Measurements from ENCODE around the gene CAPSL.
"Not testable (repeated sequence)": the region's sequence is repeated elsewhere in the genome, so short reads cannot be mapped to it uniquely, and the experiment has no call there.

CAPSL gene

GRCh38 chr5:35938568-35939227 lies at the start of gene CAPSL:
CAPSL (minus strand) TSS chr5:35938622; CDS start chr5:35921120, 17,502 bp downstream.
- H3K4me3 ChIP-seq (ENCODE audit: low read depth, low read length, poor library complexity, severe bottlenecking), result no peak within 1 kb of the TSS
- H3K9ac ChIP-seq (ENCODE audit: low read length), result no peak within 1 kb of the TSS
- no peak within 1 kb of the TSS for H3K27ac ChIP-seq (ENCODE audit: low read depth, low read length, poor library complexity, severe bottlenecking)
- no peaks in the 10 kb centered on the region for H4K20me1 ChIP-seq (ENCODE audit: insufficient read depth, low read length)
- no peaks in the 10 kb centered on the region for H3K36me3 ChIP-seq (ENCODE audit: insufficient read depth, low read length)
- TF ChIP-seq EZH2 (IDR thresholded peaks at IDR 0.05; ENCODE audit: borderline replicate concordance, low read length), result no peak
- TF ChIP-seq, protein P1, sequence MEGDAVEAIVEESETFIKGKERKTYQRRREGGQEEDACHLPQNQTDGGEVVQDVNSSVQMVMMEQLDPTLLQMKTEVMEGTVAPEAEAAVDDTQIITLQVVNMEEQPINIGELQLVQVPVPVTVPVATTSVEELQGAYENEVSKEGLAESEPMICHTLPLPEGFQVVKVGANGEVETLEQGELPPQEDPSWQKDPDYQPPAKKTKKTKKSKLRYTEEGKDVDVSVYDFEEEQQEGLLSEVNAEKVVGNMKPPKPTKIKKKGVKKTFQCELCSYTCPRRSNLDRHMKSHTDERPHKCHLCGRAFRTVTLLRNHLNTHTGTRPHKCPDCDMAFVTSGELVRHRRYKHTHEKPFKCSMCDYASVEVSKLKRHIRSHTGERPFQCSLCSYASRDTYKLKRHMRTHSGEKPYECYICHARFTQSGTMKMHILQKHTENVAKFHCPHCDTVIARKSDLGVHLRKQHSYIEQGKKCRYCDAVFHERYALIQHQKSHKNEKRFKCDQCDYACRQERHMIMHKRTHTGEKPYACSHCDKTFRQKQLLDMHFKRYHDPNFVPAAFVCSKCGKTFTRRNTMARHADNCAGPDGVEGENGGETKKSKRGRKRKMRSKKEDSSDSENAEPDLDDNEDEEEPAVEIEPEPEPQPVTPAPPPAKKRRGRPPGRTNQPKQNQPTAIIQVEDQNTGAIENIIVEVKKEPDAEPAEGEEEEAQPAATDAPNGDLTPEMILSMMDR (IDR thresholded peaks at IDR 0.05; ENCODE audit: low read length), result no peak
- H3K4me1 ChIP-seq (ENCODE audit: insufficient read depth, low read length, severe bottlenecking), result no peaks in the 10 kb centered on the region
- no peaks in the 10 kb centered on the region for H3K27me3 ChIP-seq (ENCODE audit: insufficient read depth, low read length)
- no peaks in the 10 kb centered on the region for H3K9me2 ChIP-seq (ENCODE audit: low read depth, low read length)
- no peak within 1 kb of the TSS for H3K4me2 ChIP-seq (ENCODE audit: low read length)
- H3K9me3 ChIP-seq (ENCODE audit: low read length), result no peaks in the 10 kb centered on the region
- H3F3A ChIP-seq (ENCODE audit: insufficient read depth, low read length), result no peaks in the 10 kb centered on the region
- no peaks in the 10 kb centered on the region for H3K79me2 ChIP-seq (ENCODE audit: insufficient read depth, low read length)
- no peak within 1 kb of the TSS for H2AFZ ChIP-seq (ENCODE audit: low read length)

GRCh38 chr5:35987776-35988175 lies 49.4 kb upstream of the CAPSL start:
- H3K4me1 ChIP-seq (ENCODE audit: insufficient read depth, low read length, severe bottlenecking), result no peaks in the 10 kb centered on the region
- H3K4me3 ChIP-seq (ENCODE audit: low read depth, low read length, poor library complexity, severe bottlenecking), result no peak overlapping the region
- 0 out of 2 replicates have a peak, but pooled peaks cover 5% of the 10 kb centered on the region for H3K27me3 ChIP-seq (ENCODE audit: insufficient read depth, low read length)
- H3K36me3 ChIP-seq (ENCODE audit: insufficient read depth, low read length), result no peaks in the 10 kb centered on the region
- H3K9me2 ChIP-seq (ENCODE audit: low read depth, low read length), result no peaks in the 10 kb centered on the region
- H3K9ac ChIP-seq (ENCODE audit: low read length), result no peak overlapping the region
- no peak overlapping the region for H3K4me2 ChIP-seq (ENCODE audit: low read length)
- H3K79me2 ChIP-seq (ENCODE audit: insufficient read depth, low read length), result no peaks in the 10 kb centered on the region
- TF ChIP-seq EZH2 (IDR thresholded peaks at IDR 0.05; ENCODE audit: borderline replicate concordance, low read length), result no peak
- TF ChIP-seq, protein P1 (IDR thresholded peaks at IDR 0.05; ENCODE audit: low read length), result no peak
- H4K20me1 ChIP-seq (ENCODE audit: insufficient read depth, low read length), result no peaks in the 10 kb centered on the region
- H3K9me3 ChIP-seq (ENCODE audit: low read length), result no peaks in the 10 kb centered on the region
- no peaks in the 10 kb centered on the region for H3F3A ChIP-seq (ENCODE audit: insufficient read depth, low read length)
- H2AFZ ChIP-seq (ENCODE audit: low read length), result no peak overlapping the region
- no peak overlapping the region for H3K27ac ChIP-seq (ENCODE audit: low read depth, low read length, poor library complexity, severe bottlenecking)

DNA sequence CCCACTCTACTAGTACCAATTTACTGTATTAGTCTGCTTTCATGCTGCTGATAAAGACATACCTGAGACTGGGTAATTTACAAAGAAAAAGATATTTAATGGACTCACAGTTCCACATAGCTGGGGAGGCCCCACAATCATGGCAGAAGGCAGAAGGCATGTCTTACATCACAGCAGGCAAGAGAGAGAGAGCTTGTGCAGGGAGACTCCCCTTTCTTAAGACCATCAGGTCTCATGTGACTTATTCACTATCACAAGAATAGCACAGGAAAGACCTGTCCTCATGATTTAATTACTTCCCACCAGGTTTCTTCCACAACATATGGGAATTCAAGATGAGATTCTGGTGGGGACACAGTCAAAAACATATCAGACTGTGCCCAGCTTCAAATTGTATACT lies 41.3 kb upstream of the CAPSL start:
- H3K4me2 ChIP-seq (ENCODE audit: low read length), result no peak overlapping the region

DNA sequence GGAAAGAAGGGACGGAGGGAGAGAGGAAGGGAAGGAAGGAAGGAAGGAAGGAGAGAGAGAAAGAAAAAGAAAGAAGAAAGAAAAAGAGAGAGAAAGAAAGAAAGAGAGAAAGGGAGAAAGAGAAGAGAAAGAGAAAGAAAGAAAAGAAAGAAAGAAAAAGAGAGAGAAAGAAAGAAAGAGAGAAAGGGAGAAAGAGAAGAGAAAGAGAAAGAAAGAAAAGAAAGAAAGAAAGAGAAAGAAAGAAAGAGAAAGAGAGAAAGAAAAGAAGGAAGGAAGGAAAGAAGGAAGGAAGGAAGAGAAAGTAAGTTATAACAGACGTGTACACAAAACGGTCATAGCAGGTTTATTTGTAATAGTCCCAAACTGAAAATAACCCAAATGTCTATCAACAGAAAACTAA lies 38.4 kb upstream of the CAPSL start:
- H2AFZ ChIP-seq (ENCODE audit: low read length); H3K9ac ChIP-seq (ENCODE audit: low read length); H3K9me3 ChIP-seq (ENCODE audit: low read length); H3K27ac ChIP-seq (ENCODE audit: low read depth, low read length, poor library complexity, severe bottlenecking); H3K36me3 ChIP-seq (ENCODE audit: insufficient read depth, low read length); H3K27me3 ChIP-seq (ENCODE audit: insufficient read depth, low read length); H3K4me1 ChIP-seq (ENCODE audit: insufficient read depth, low read length, severe bottlenecking); H3K79me2 ChIP-seq (ENCODE audit: insufficient read depth, low read length); H3F3A ChIP-seq (ENCODE audit: insufficient read depth, low read length); H4K20me1 ChIP-seq (ENCODE audit: insufficient read depth, low read length); H3K4me2 ChIP-seq (ENCODE audit: low read length); H3K9me2 ChIP-seq (ENCODE audit: low read depth, low read length); H3K4me3 ChIP-seq (ENCODE audit: low read depth, low read length, poor library complexity, severe bottlenecking): not testable (repeated sequence)

More for the DNA sequence above, 41.3 kb upstream of the CAPSL start:
- TF ChIP-seq, protein P1 (IDR thresholded peaks at IDR 0.05; ENCODE audit: low read length), result no peak
- TF ChIP-seq EZH2 (IDR thresholded peaks at IDR 0.05; ENCODE audit: borderline replicate concordance, low read length), result no peak
- Histone ChIP-seq H2AFZ (ENCODE audit: low read length) (no peak overlapping the region), H3F3A (ENCODE audit: insufficient read depth, low read length) (no peaks in the 10 kb centered on the region), H3K4me3 (ENCODE audit: low read depth, low read length, poor library complexity, severe bottlenecking) (no peak overlapping the region), H3K36me3 (ENCODE audit: insufficient read depth, low read length) (no peaks in the 10 kb centered on the region), H3K9ac (ENCODE audit: low read length) (no peak overlapping the region), H3K4me1 (ENCODE audit: insufficient read depth, low read length, severe bottlenecking) (no peaks in the 10 kb centered on the region), H3K27ac (ENCODE audit: low read depth, low read length, poor library complexity, severe bottlenecking) (no peak overlapping the region), H3K9me3 (ENCODE audit: low read length) (peaks cover 4% of the 10 kb centered on the region; the same call in 1 of the 2 replicates), H4K20me1 (ENCODE audit: insufficient read depth, low read length) (no peaks in the 10 kb centered on the region), H3K27me3 (ENCODE audit: insufficient read depth, low read length) (no peaks in the 10 kb centered on the region), H3K79me2 (ENCODE audit: insufficient read depth, low read length) (no peaks in the 10 kb centered on the region), H3K9me2 (ENCODE audit: low read depth, low read length) (no peaks in the 10 kb centered on the region)
